HCT116 (cell line): ENCODE measurements around the gene CELF2. TPM values are rescaled to one million over a fixed set of nuclear protein-coding genes. Genes with fewer than 3 reads are reported as not detected.

Experiments used
- ATAC-seq: fragments of 200-7000 bp; cut with Tn5 transposase; 2 replicates; pipeline ENCODE4 v1.9.1; 2020; ENCODE audit warnings: mild to moderate bottlenecking, moderate library complexity
- BruUV-seq: library from RNA; stranded (reverse); fragments of 400-500 nt; replicated peaks from 2 replicates; lab custom pipeline; 2021; lab: Mats Ljungman, UMichigan
- CTCF ChIA-PET: fragments of 300-600 bp; sonication (Branson Sonifier 250); formaldehyde crosslinking; loops from one replicate; lab custom pipeline; 2021; ENCODE audit warnings: antibody characterized with exemption; lab: Charles Lee
- POLR2A ChIA-PET: fragments of 300-600, 350-600 bp; sonication (Branson Sonifier 250); formaldehyde crosslinking; loops from one replicate; lab custom pipeline; 2021; ENCODE audit warnings: antibody characterized with exemption; lab: Charles Lee
- RAD21 ChIA-PET, 2 experiments: fragments of 300-600 bp; sonication (Branson Sonifier 250); formaldehyde crosslinking; loops; one replicate each; lab custom pipeline; 2023; ENCODE audit warnings: low total read pairs in 2 of 2; ENCODE audit not compliant: uncharacterized antibody in 2 of 2, unreplicated experiment in 2 of 2, low non-redundant PET in 1 of 2; lab: Charles Lee
- DNase-seq: peaks from one replicate; pipeline ENCODE4 v3.0.0-alpha.2; 2010; ENCODE audit warnings: low read depth, low spot score
- H2AFZ ChIP-seq: fragments of 200-600 bp; shearing (Covaris generic), sonication (generic); 2 replicates; pipeline ENCODE4 v1.6.1; 2017; ENCODE audit warnings: low read depth, mixed run types, mixed read lengths, antibody characterized with exemption, low read length; ENCODE audit not compliant: poor library complexity, severe bottlenecking
- H3K27ac ChIP-seq: 2 replicates; pipeline ENCODE4 v1.5.1; 2012; ENCODE audit warnings: low read depth, low read length
- H3K27me3 ChIP-seq: fragments of 200-600 bp; sonication (generic); 2 replicates; pipeline ENCODE4 v1.6.1; 2016; ENCODE audit warnings: mixed run types, low read length, mixed read lengths; ENCODE audit not compliant: insufficient read depth
- H3K36me3 ChIP-seq, 2 experiments: fragments of 200-500 bp in 1 of 2; fragments of 200-600 bp in 1 of 2; sonication (Bioruptor generic) in 1 of 2; sonication (generic) in 1 of 2; 2 replicates each; pipeline versions ENCODE4 v1.5.1 to v1.6.1; 2014 to 2016; ENCODE audit warnings: low read length in 2 of 2, inconsistent platforms in 1 of 2, mixed read lengths in 1 of 2, mixed run types in 1 of 2; ENCODE audit not compliant: insufficient read depth in 2 of 2, control insufficient read depth in 1 of 2
- H3K4me1 ChIP-seq, 2 experiments: fragments of 200-600 bp in 1 of 2; sonication (generic) in 1 of 2; 2 replicates each; pipeline versions ENCODE4 v1.5.1 to v1.6.1; 2012 to 2017; ENCODE audit warnings: low read length in 2 of 2, inconsistent platforms in 1 of 2, mild to moderate bottlenecking in 1 of 2, mixed read lengths in 1 of 2, mixed run types in 1 of 2, moderate library complexity in 1 of 2; ENCODE audit not compliant: insufficient read depth in 2 of 2, control insufficient read depth in 1 of 2
- H3K4me2 ChIP-seq: fragments of 200-600 bp; sonication (generic); 2 replicates; pipeline ENCODE4 v1.6.1; 2017; ENCODE audit warnings: mixed run types, low read length, mixed read lengths
- H3K4me3 ChIP-seq, 2 experiments: fragments of 200-600 bp in 1 of 2; sonication (generic) in 1 of 2; replicated peaks in 1 of 2; 2 replicates each; pipeline ENCODE4 v1.5.1; 2011 to 2016; ENCODE audit warnings: low read length in 2 of 2, control low read depth in 1 of 2, low read depth in 1 of 2, mild to moderate bottlenecking in 1 of 2, mixed read lengths in 1 of 2, mixed run types in 1 of 2
- H3K79me2 ChIP-seq: fragments of 200-600 bp; sonication (generic); 2 replicates; pipeline ENCODE4 v1.6.1; 2017; ENCODE audit warnings: mild to moderate bottlenecking, mixed run types, low read length, moderate library complexity, mixed read lengths; ENCODE audit not compliant: insufficient read depth
- H3K9ac ChIP-seq: fragments of 200-600 bp; sonication (generic); 2 replicates; pipeline ENCODE4 v1.6.1; 2016; ENCODE audit warnings: low read length, mixed read lengths
- H3K9me2 ChIP-seq: fragments of 200-600 bp; sonication (generic), shearing (Covaris generic); 2 replicates; pipeline ENCODE4 v1.6.1; 2017; ENCODE audit warnings: mixed run types, mild to moderate bottlenecking, moderate library complexity; ENCODE audit not compliant: insufficient read depth
- H3K9me3 ChIP-seq, 2 experiments: fragments of 200-500 bp in 1 of 2; fragments of 200-600 bp in 1 of 2; sonication (Bioruptor generic) in 1 of 2; sonication (generic) in 1 of 2; 2 replicates each; pipeline ENCODE4 v1.6.1; 2014 to 2017; ENCODE audit warnings: low read length in 2 of 2, mixed read lengths in 2 of 2, inconsistent platforms in 1 of 2, low read depth in 1 of 2, mild to moderate bottlenecking in 1 of 2, mixed run types in 1 of 2, moderate library complexity in 1 of 2; ENCODE audit not compliant: control insufficient read depth in 1 of 2, insufficient read depth in 1 of 2
- H4K20me1 ChIP-seq: fragments of 200-600 bp; sonication (generic), shearing (Covaris generic); 2 replicates; pipeline ENCODE4 v1.6.1; 2017; ENCODE audit warnings: mixed run types, mild to moderate bottlenecking, moderate library complexity; ENCODE audit not compliant: insufficient read depth
- CBX3 ChIP-seq: IDR thresholded peaks from 2 replicates; pipeline ENCODE4 v1.6.1; 2012; ENCODE audit warnings: low read depth
- EGR1 ChIP-seq: IDR thresholded peaks from 2 replicates; pipeline ENCODE4 v1.6.1; 2012; ENCODE audit warnings: low read depth
- EZH2 ChIP-seq: fragments of 200-600 bp; sonication (generic); IDR thresholded peaks from 2 replicates; pipeline ENCODE4 v1.6.1; 2017; ENCODE audit warnings: antibody characterized with exemption, mixed run types
- FOSL1 ChIP-seq: IDR thresholded peaks from 2 replicates; pipeline ENCODE4 v1.6.1; 2012; ENCODE audit warnings: low read depth
- JUND ChIP-seq: IDR thresholded peaks from 2 replicates; pipeline ENCODE4 v1.6.1; 2012
- RAD21 ChIP-seq: IDR thresholded peaks from 2 replicates; pipeline ENCODE4 v1.6.1; 2012; ENCODE audit warnings: low read depth, mild to moderate bottlenecking
- SIN3A ChIP-seq: IDR thresholded peaks from 2 replicates; pipeline ENCODE4 v1.6.1; 2012; ENCODE audit warnings: low read depth
- TCF7L2 ChIP-seq: IDR thresholded peaks from 2 replicates; pipeline ENCODE4 v1.7.0; 2011; ENCODE audit warnings: borderline replicate concordance, inconsistent platforms; ENCODE audit not compliant: insufficient read depth, insufficient read length; ENCODE audit errors: extremely low read depth
- YY1 ChIP-seq: IDR thresholded peaks from 2 replicates; pipeline ENCODE4 v1.6.1; 2011; ENCODE audit warnings: low read length, low read depth, moderate library complexity, mild to moderate bottlenecking; ENCODE audit not compliant: insufficient replicate concordance; ENCODE audit errors: extremely low read depth
- ZFX ChIP-seq: fragments of 450-650 bp; IDR thresholded peaks from 2 replicates; pipeline ENCODE4 v1.6.1; 2017
- intact Hi-C: fragments of 100-400 bp; cut with micrococcal nuclease; formaldehyde crosslinking; loops from 2 replicates; pipeline ENCODE4 v1.10.0; 2022
- total RNA-seq: library from RNA; stranded (reverse); gene quantifications from one replicate; pipeline ENCODE4 v1.2.1, GENCODE V29; 2021; ENCODE audit not compliant: unreplicated experiment
- TF ChIP-seq, protein P1 (sequence below), 3 experiments: fragments of 200-600 bp in 1 of 3; sonication (generic) in 1 of 3; IDR thresholded peaks in 2 of 3; conservative IDR thresholded peaks in 1 of 3; 2 replicates each; pipeline ENCODE4 v1.5.1; 2012 to 2017; ENCODE audit warnings: low read depth in 2 of 3, low read length in 2 of 3, antibody characterized with exemption in 1 of 3, borderline replicate concordance in 1 of 3, control low read depth in 1 of 3, mild to moderate bottlenecking in 1 of 3, mixed read lengths in 1 of 3, mixed run types in 1 of 3, moderate library complexity in 1 of 3; ENCODE audit not compliant: insufficient read depth in 1 of 3
- TF ChIP-seq, protein P2 (sequence below): IDR thresholded peaks from 2 replicates; pipeline ENCODE4 v1.6.1; 2011; ENCODE audit warnings: mild to moderate bottlenecking, low read length, moderate library complexity; ENCODE audit not compliant: insufficient replicate concordance; ENCODE audit errors: extremely low read depth
- TF ChIP-seq, protein P3 (sequence below): IDR thresholded peaks from 2 replicates; pipeline ENCODE4 v1.6.1; 2012
- TF ChIP-seq, protein P4 (sequence below): IDR thresholded peaks from 2 replicates; pipeline ENCODE4 v1.6.1; 2012

Gene CELF2
- total RNA-seq, 1 experiment from 2014 or later, result 0.66 TPM

DNA sequence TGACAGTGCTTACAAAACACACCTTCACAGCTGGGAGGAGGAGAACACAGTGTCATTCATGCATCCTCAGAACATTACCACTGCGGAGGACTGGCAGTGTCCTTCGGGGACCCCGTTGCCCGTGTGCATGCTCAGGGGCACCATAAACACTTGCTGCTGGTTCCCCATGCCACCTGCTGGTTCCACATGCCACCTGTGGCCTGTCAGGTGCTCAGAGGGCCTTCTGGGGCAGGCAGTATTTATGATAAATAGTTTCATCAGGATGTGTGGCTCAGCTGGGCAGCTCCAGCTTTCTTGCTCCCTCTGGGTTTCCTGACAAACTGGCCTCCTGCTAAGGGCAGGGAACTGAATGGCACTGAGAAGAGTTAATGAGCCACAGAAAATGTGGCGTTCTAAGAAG is 32.1 kb downstream of the CELF2 start:
- H3K4me3 ChIP-seq, result no peak overlapping the region
- CTCF ChIA-PET, result no interaction called here
- no TSS peak for BruUV-seq
- ATAC-seq, result no peak
- H2AFZ ChIP-seq, result no peak overlapping the region
- DNase-seq, result no peak
- H4K20me1 ChIP-seq, result no peaks in the 10 kb centered on the region
- intact Hi-C loops, result no loop called here
- no peak overlapping the region for H3K9ac ChIP-seq
- POLR2A ChIA-PET, result no interaction called here
- no peaks in the 10 kb centered on the region for H3K36me3 ChIP-seq
- RAD21 ChIA-PET, result no interaction called here
- no peaks in the 10 kb centered on the region for H3K4me1 ChIP-seq
- H3K9me3 ChIP-seq, result no peaks in the 10 kb centered on the region; a peak in 2 of 4 replicates
- no peaks in the 10 kb centered on the region for H3K79me2 ChIP-seq
- no peaks in the 10 kb centered on the region for H3K9me2 ChIP-seq
- no peaks in the 10 kb centered on the region for H3K27me3 ChIP-seq
- H3K4me2 ChIP-seq, result no peak overlapping the region
- H3K27ac ChIP-seq, result no peak overlapping the region
- no peak for TF ChIP-seq EZH2
- TF ChIP-seq CBX3, result no peak
- TF ChIP-seq SIN3A, result no peak
- no peak for TF ChIP-seq TCF7L2
- TF ChIP-seq, protein P1, sequence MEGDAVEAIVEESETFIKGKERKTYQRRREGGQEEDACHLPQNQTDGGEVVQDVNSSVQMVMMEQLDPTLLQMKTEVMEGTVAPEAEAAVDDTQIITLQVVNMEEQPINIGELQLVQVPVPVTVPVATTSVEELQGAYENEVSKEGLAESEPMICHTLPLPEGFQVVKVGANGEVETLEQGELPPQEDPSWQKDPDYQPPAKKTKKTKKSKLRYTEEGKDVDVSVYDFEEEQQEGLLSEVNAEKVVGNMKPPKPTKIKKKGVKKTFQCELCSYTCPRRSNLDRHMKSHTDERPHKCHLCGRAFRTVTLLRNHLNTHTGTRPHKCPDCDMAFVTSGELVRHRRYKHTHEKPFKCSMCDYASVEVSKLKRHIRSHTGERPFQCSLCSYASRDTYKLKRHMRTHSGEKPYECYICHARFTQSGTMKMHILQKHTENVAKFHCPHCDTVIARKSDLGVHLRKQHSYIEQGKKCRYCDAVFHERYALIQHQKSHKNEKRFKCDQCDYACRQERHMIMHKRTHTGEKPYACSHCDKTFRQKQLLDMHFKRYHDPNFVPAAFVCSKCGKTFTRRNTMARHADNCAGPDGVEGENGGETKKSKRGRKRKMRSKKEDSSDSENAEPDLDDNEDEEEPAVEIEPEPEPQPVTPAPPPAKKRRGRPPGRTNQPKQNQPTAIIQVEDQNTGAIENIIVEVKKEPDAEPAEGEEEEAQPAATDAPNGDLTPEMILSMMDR (IDR thresholded peaks at IDR 0.05 in 2 of 3, conservative IDR thresholded peaks at IDR 0.05 in 1 of 3; ENCODE audit: borderline replicate concordance in 1 of 3, insufficient read depth in 1 of 3, low read depth in 2 of 3, low read length in 2 of 3), result no peak
- TF ChIP-seq ZFX, result no peak
- TF ChIP-seq JUND, result no peak
- no peak for TF ChIP-seq EGR1
- TF ChIP-seq, protein P2, sequence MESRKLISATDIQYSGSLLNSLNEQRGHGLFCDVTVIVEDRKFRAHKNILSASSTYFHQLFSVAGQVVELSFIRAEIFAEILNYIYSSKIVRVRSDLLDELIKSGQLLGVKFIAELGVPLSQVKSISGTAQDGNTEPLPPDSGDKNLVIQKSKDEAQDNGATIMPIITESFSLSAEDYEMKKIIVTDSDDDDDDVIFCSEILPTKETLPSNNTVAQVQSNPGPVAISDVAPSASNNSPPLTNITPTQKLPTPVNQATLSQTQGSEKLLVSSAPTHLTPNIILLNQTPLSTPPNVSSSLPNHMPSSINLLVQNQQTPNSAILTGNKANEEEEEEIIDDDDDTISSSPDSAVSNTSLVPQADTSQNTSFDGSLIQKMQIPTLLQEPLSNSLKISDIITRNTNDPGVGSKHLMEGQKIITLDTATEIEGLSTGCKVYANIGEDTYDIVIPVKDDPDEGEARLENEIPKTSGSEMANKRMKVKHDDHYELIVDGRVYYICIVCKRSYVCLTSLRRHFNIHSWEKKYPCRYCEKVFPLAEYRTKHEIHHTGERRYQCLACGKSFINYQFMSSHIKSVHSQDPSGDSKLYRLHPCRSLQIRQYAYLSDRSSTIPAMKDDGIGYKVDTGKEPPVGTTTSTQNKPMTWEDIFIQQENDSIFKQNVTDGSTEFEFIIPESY, result no peak
- TF ChIP-seq, protein P3, sequence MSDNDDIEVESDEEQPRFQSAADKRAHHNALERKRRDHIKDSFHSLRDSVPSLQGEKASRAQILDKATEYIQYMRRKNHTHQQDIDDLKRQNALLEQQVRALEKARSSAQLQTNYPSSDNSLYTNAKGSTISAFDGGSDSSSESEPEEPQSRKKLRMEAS, result no peak
- TF ChIP-seq FOSL1, result no peak
- no peak for TF ChIP-seq RAD21
- no peak for TF ChIP-seq YY1
- TF ChIP-seq, protein P4, sequence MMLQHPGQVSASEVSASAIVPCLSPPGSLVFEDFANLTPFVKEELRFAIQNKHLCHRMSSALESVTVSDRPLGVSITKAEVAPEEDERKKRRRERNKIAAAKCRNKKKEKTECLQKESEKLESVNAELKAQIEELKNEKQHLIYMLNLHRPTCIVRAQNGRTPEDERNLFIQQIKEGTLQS, result no peak
